Measurements from ENCODE around the gene CLCN4. TPM values are rescaled to one million over a fixed set of nuclear protein-coding genes. Genes with fewer than 3 reads are reported as not detected.

Gene CLCN4
- total and polyA plus RNA-seq, 2 of the 8 experiments (the other 6 are each of a cell fraction or from before 2014, with no cell fraction given): 3.3 to 11.2 TPM

DNA sequence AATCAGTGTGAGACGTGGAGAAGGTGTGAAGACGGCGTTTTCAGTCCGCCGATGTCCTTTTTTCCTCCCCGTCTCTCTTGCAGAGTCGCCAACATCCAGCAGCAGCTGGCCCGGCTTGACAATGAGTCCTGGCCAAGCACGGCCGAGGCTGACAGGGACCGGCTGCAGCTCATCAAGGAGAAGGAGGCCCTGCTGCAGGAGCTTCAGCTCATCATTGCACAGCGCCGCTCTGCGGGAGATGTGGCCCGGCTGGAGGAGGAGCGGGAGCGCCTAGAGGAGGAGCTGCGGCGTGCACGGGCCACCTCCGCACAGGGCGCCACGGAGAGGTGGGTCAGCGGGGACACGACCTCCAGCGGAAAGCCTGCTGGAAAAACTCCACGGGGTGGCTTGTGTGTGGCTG is 47.1 kb upstream of the CLCN4 start:
- Histone ChIP-seq H3K36me3 (ENCODE audit: control insufficient read depth in 2 of 4, insufficient read depth in 4 of 4, low read length in 3 of 4) (peaks cover 0 to 2% (median 0%) of the 10 kb centered on the region in 4 experiments; a peak in 1 of 8 replicates), H2AK5ac (ENCODE audit: low read depth, low read length) (no peak overlapping the region), H3K4me2 (ENCODE audit: insufficient read depth in 1 of 2, low read depth in 2 of 2, low read length in 2 of 2) (no peak overlapping the region), H3K23me2 (ENCODE audit: low read depth, low read length) (no peaks in the 10 kb centered on the region), H4K5ac (ENCODE audit: insufficient read length, low read depth, low read length) (no peak overlapping the region), H3K27ac (ENCODE audit: low read depth, low read length) (no peak overlapping the region), H4K91ac (replicated peaks; ENCODE audit: insufficient read length, low read length) (no peak overlapping the region), H4K20me1 (replicated peaks in 1 of 2; ENCODE audit: control insufficient read depth in 1 of 2, insufficient read depth in 2 of 2, low read length in 2 of 2) (no peaks in the 10 kb centered on the region), H2BK15ac (ENCODE audit: low read length) (no peak overlapping the region), H3K9ac (replicated peaks in 1 of 4; ENCODE audit: extremely low read depth in 1 of 4, low read depth in 3 of 4, low read length in 3 of 4) (no peak overlapping the region), H2BK12ac (ENCODE audit: low read depth, low read length) (no peak overlapping the region), H3K27me3 (replicated peaks in 1 of 4; ENCODE audit: control insufficient read depth in 3 of 4, extremely low read depth in 1 of 4, insufficient read depth in 3 of 4, low read length in 3 of 4) (no peaks in the 10 kb centered on the region), H3K4ac (replicated peaks; ENCODE audit: insufficient read length, low read depth, low read length) (no peak overlapping the region), H2BK20ac (ENCODE audit: low read length) (no peak overlapping the region), H3K56ac (replicated peaks; ENCODE audit: insufficient read length, low read depth, low read length) (no peak overlapping the region), H3K4me3 (ENCODE audit: extremely low read depth in 1 of 4, insufficient read depth in 2 of 4, low read depth in 3 of 4, low read length in 4 of 4) (no peak overlapping the region), H3K79me1 (ENCODE audit: low read depth, low read length) (no peaks in the 10 kb centered on the region), H3K4me1 (replicated peaks in 1 of 4; ENCODE audit: control insufficient read depth in 3 of 4, insufficient read depth in 4 of 4, low read length in 3 of 4) (peaks cover 0 to 3% (median 0%) of the 10 kb centered on the region in 4 experiments; a peak in 1 of 7 replicates), H3K18ac (ENCODE audit: extremely low read depth, low read length) (no peak overlapping the region), H2AFZ (ENCODE audit: low read length) (no peak overlapping the region), H3K9me3 (ENCODE audit: insufficient read depth in 2 of 2, low read depth in 1 of 2, low read length in 1 of 2) (no peaks in the 10 kb centered on the region), H2BK120ac (replicated peaks; ENCODE audit: low read depth, low read length) (no peak overlapping the region), H3K23ac (ENCODE audit: insufficient read length) (no peak overlapping the region), H3K14ac (ENCODE audit: insufficient read length) (no peak overlapping the region), H2BK5ac (ENCODE audit: low read depth, low read length) (no peak overlapping the region), H4K8ac (ENCODE audit: extremely low read depth, insufficient read depth, low read length) (no peak overlapping the region), H3K79me2 (ENCODE audit: control insufficient read depth in 1 of 2, insufficient read depth in 2 of 2, low read length in 2 of 2) (no peaks in the 10 kb centered on the region)
- ChIA-PET CTCF (ENCODE audit: partially characterized antibody) (interaction anchor here (0.6 to 1.8 kb wide), 5 partner anchors 10 to 236 kb away, joined by 3 to 8 read pairs (median 3); no protein-coding TSS in a partner anchor), POLR2A (ENCODE audit: partially characterized antibody) (no interaction called here)
- TF ChIP-seq ATF2 (IDR thresholded peaks at IDR 0.05; ENCODE audit: low read length) (no peak), TBP (IDR thresholded peaks at IDR 0.05; ENCODE audit: low read depth, low read length) (no peak)
- TF ChIP-seq, protein P1, sequence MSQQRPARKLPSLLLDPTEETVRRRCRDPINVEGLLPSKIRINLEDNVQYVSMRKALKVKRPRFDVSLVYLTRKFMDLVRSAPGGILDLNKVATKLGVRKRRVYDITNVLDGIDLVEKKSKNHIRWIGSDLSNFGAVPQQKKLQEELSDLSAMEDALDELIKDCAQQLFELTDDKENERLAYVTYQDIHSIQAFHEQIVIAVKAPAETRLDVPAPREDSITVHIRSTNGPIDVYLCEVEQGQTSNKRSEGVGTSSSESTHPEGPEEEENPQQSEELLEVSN (IDR thresholded peaks at IDR 0.05): no peak
- FAIRE-seq (no peak), DNase-seq (ENCODE audit: low read depth in 1 of 2, low spot score in 2 of 2) (no peak)
- WGBS, 2 experiments (ENCODE audit: extremely low coverage in 1 of 2, insufficient coverage in 1 of 2, insufficient read length in 1 of 2, insufficient replicate concordance in 2 of 2, low coverage in 1 of 2, low lambda C conversion rate in 2 of 2, missing lambda C conversion rate in 1 of 2): 89% methylated on average over 9 of the region's 27 CpGs; no CpG with 5 or more reads in 1 of the 2 experiments
